HT-29 (cell line): Measurements from ENCODE around the gene RHEBL1. TPM values are rescaled to one million over a fixed set of nuclear protein-coding genes. Genes with fewer than 3 reads are reported as not detected.
A peak's percentile ranks its signal among the peaks of the same experiment; 100 is the strongest.

Experiments used
- DNase-seq: peaks from one replicate; pipeline ENCODE4 v3.0.0-alpha.2; 2015; ENCODE audit warnings: low spot score
- total RNA-seq: library from RNA; depleted of rRNA; stranded (reverse); fragments of >200 nt; shearing (Covaris generic); gene quantifications from 2 replicates; pipeline ENCODE4 v1.2.3, GENCODE V29; 2014; rRNA removed

The RHEBL1 gene, protein sequence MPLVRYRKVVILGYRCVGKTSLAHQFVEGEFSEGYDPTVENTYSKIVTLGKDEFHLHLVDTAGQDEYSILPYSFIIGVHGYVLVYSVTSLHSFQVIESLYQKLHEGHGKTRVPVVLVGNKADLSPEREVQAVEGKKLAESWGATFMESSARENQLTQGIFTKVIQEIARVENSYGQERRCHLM
- total RNA-seq, result 1.4 and 1.7 TPM in 2 replicates

DNA sequence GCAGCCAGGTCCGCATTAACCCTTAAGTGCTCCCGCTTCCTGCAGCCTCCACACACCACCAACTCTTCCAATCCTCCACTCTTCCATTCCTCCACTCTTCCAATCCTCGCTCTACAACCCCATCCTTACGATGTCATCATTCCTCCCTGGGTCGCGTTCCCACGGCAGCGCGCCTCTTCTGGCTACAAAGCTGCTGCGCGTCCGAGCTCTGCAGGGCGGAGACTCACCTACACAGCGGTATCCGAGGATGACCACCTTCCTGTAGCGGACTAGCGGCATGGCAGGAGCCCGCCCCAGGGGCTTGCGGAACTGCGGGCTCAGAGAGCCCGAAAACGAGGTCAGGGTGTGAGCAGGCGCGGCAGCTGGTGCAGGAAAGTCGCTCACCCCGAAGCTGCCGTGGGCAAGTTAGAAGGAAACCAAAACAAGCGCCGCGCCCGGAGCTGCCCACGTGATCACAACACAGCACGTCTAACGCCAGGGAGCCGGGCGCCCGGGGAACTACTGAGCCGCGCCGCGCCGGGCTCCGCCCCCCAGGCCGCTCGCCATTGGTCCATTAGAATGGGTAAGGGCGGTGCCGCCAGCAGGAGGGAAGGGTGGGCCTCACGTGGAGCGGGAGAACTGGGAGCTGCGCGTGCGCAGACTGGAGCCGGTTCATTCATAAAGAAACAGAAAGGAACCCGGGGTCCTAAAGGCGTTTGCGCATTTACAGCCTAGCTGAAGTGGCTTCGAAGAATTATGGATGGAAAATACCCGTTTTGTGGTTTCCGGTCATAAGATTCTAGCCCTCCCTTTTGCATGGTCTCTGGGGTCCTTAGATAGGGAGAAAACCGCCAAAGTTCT is at the start of gene RHEBL1:
Gene RHEBL1, minus strand, starts transcription at position 473 of the 840 bp plus-strand sequence. Its CDS starts 194 bp downstream, at position 279.
- DNase-seq, result peak; percentile 97

DNA sequence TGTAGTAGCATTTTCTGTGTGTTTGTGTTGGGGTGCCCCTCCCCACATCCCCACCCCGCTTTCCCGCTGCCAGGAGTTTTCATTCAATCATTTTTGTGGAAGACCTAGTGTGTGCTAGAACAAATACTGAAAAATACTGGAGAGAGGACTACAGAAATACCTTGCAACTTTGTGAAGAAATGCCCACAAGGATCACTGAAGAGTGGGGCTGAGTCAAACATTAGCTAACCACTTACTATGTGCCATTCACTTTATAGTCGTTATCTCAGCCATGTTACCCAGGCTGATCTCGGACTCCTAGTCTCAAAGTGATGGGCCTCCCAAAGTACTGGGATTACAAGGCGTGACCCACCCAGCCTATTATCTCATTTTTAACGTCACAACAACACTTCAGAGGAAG is 41.4 kb upstream of the RHEBL1 start:
- DNase-seq, result no peak

GRCh38 chr12:49110464-49111155 is 40.8 kb upstream of the RHEBL1 start, which contains the start of gene LMBR1L:
Gene LMBR1L, minus strand, starts transcription at chr12:49110847. Its CDS starts 292 bp downstream, at chr12:49110555.
- peak; percentile 98 for DNase-seq

GRCh38 chr12:49109641-49110463 is 40.1 kb upstream of the RHEBL1 start:
- no peak for DNase-seq

DNA sequence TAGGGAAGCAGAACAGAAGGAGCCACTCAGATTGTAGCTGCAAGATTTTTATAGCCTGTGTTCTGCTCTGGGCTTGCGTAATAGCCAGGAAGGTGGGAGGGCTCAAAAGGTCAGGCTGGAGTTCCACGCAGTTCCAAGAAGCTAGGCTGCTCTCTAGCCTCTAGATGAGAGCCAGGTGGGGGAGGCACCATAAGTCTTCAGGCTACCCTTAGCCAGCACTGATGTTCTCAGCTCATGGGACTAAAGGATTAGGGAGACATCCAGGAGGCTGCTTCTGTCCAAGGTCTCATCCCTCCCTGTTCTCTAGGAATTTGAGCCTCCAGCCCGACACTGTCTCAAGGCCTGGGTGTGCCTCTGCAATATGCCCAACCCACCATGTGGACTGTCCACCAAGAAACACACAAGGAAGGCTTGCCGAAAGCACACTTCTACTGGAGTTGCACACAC is 39.2 kb upstream of the RHEBL1 start:
- peak; percentile 53 for DNase-seq

DNA sequence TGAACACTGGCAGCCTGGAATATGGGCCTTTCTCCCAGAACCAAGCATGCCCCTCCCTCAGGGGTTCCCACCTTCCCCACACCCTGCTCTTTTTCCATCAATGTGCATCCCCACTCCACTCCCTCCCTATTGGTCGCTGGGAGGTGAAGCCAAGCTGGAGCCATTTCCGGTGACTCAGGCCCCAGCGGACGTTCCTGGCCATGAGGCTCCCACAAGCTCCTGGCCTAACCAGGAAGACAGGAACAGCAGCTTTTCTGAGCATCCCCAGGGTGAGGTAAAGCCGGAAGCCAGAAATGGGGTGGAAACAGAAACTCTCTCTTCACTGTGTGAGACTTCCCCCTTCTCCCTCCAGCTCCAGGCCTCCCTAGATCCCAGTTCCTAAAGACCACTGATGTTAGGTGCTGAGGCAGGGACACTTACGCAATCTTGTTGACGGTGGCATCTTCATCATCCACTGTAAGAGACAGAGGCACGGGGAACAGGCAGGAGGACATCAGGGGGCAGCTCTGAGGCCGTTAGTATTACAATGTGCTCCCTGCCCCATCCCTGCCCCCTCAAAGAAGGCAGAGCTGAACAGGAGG is 35.8 kb upstream of the RHEBL1 start:
- DNase-seq, result peak; percentile 51

- no peak for DNase-seq
These were observed 35.0 kb upstream of the RHEBL1 start for GRCh38 chr12:49104822-49105221.

DNA sequence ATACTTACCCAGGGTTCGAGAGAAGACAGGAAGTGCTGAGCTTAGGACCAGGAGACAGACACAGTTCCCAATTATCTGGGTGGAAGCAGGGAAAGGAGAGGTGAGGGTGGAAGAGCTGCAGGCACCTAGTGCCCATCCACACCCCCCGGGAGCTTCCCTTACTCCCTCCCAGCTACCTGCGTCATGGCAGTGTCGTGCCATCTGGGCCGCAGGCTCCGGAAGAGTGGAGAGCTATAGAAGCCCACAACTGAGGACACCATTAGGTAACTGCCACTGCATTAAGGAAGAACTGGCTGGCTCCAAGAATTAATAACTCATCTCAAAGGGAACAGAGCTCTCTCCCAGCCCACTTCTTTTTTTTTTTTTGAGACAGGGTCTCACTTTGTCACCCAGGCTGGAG is 30.6 kb upstream of the RHEBL1 start:
- DNase-seq, result no peak

DNA sequence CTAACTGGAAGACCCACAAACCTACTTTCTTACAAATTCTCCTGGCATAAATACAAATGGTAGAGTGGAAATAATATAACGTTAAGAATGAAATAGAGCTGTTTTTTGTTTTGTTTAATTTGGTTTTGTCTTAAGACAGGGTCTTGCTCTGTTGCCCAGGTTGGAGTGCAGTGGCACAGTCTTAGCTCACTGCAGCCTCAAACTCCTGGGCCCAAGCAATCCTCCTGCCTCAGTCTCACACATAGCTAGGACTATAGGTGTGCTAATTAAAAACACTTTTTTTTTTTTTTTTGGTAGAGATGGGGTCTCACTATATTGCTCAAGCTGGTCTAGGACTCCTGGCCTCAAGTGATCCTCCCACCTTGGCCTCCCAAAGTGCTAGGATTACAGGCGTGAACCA is 28.9 kb upstream of the RHEBL1 start:
- DNase-seq, result no peak

DNA sequence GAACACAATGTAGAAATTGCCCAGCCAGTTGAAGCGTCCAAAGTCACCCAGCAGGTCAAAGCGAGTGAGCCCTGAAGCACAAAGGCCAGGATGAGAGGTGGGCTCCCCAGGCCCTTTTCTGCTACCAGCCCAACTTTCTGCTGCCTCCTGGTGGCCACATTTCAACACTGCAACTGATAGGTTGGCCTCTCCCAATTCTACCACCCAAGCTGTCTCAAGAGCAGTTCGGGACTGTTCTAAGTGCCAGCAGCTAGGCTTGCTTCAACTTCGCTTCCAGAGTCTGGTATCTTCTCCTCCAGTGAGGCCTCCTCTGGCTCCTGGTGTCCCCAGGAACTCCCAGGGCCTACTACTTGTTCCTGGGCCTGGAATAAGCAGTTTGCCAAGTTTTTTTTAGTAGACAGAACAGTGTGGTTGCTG is 28.3 kb upstream of the RHEBL1 start:
- DNase-seq, result peak; percentile 70

- DNase-seq, result no peak
These were observed 27.6 kb upstream of the RHEBL1 start for GRCh38 chr12:49097381-49097780.

GRCh38 chr12:49094975-49095365 is 25.2 kb upstream of the RHEBL1 start:
- no peak for DNase-seq

GRCh38 chr12:49094160-49094974 is 24.6 kb upstream of the RHEBL1 start, which contains the start of gene DHH:
Gene DHH, minus strand, starts transcription at chr12:49094801. Its CDS starts 289 bp downstream, at chr12:49094512.
- no peak for DNase-seq

- DNase-seq, result no peak
These were observed 24.0 kb upstream of the RHEBL1 start for GRCh38 chr12:49093792-49094159.

GRCh38 chr12:49092816-49093406 is 23.1 kb upstream of the RHEBL1 start:
- DNase-seq, result no peak

GRCh38 chr12:49092086-49092815 is 22.5 kb upstream of the RHEBL1 start:
- DNase-seq, result peak; percentile 58

DNA sequence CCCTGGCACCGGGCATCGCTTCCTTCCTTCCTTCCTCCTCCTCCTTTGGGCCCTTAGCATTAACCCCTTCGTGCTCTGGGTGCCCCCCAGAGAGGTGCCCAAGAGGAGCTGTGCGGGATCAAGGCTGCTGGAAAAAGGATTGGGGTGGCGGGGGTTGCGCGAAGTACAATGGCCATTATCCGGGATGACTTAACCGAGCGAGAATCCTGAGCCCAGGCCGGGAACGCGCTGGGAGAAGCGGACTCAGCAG is 22.0 kb upstream of the RHEBL1 start:
- DNase-seq, result no peak

GRCh38 chr12:49091056-49091835 is 21.5 kb upstream of the RHEBL1 start:
- DNase-seq, result no peak
